Limb (tissue), 2 donors: ENCODE data around the gene RFC2.
"Not testable (repeated sequence)": the region's sequence is repeated elsewhere in the genome, so short reads cannot be mapped to it uniquely, and the experiment has no call there.

Source experiments
- DNase-seq, 2 donors: peaks; one replicate each; pipeline ENCODE4 v3.0.0-alpha.2; 2016; ENCODE audit errors: extremely low spot score in 2 of 2

Gene RFC2

DNA sequence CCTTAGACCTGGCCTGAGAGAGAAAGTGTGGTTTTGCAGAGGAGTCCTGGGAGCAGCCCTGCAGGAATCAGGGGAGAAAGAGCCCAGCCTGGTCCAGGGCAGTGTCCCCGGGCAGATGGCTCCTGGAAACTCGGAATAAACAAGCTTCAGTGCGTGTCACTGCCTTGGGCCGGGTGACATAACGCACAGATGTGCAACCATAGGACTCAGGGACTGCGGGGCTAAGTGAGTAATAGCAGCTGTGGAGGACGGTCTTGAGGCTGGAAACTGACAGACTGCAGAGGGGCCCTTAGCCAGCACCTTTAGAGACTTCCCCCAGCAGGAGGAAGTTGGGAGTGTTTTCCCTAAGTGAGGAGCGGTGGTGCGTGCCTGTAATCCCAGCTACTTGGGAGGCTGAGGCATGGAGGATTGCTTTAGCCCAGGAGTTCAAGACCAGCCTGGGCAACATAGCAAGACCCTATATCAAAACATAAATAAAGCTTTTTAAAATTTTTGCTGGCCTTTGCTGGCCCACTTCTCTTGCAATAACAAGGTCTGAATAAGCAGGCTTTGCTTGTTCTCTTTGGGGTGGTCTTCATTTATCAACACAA lies 29.8 kb upstream of the RFC2 start:
- no peak for DNase-seq

DNA sequence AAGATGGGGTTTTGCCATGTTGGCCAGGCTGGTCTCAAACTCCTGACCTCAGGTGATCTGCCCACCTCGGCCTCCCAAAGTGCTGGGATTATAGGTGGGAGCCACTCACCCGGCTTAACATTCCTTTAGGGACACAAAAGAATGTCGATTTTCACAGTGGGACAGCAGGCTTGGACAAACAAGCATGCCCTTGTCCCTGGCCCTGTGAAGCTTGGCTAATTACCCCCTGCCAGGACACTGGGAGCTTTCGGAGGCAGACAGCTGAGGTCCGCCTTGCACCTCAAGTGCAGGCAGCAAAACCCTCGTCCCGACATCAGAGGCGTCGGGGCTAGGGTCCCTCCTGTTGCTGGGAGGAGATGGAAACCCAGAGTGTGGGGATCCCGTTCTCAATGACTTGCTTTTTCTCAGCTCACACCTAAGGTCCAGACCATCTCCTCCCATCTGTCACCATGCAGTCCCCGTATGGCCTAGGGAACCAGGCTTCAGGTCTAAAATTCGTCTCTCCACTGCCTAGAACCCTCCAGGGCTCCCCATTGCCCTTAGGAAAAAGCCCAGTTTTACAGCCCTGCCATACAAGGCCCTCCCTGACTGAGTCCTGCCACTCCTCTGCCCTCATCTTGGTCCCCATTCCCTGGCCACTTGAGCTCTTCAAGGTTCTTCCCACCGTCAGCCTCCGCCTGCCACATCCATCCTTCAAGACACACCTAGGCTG lies 28.7 kb upstream of the RFC2 start:
- DNase-seq, result no peak

DNA sequence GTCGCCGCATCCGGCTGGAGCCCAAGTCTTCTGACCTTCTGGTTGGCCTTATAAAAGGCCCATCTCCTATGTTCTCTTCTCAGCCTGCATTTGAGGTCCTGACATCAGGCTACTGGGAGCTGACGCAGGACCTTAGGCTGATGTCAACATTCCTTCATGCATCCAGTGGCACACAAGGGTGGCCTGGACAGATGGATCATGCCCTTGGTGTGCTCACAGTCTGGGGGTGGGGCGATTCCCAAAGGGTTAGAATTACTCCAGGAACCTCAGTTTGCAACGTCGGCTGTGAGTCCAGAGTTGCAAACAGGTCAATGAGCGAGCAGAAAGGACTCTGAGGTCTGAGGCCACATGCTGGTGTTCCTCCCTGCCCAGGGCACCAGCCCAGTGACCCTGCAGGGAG lies 26.8 kb upstream of the RFC2 start:
- DNase-seq, result no peak

DNA sequence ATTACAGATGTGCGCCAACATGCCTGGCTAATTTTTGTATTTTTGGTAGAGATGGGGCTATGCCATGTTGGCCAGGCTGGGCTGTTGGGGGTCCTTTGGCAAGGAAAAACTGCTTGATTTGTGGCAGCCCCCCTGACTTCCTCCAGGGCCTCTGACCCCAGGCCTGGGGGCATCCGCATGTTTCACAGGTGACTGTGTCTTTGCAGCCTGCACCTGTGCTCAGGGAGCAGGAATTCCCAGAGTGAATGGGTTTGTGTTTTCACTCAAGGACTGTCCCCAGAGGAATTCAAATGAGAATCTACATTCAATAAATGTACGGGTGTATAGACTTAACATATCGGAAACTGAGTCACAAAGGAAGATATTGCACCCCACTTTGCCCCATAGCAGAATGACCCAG lies 23.4 kb upstream of the RFC2 start:
- no peak for DNase-seq

DNA sequence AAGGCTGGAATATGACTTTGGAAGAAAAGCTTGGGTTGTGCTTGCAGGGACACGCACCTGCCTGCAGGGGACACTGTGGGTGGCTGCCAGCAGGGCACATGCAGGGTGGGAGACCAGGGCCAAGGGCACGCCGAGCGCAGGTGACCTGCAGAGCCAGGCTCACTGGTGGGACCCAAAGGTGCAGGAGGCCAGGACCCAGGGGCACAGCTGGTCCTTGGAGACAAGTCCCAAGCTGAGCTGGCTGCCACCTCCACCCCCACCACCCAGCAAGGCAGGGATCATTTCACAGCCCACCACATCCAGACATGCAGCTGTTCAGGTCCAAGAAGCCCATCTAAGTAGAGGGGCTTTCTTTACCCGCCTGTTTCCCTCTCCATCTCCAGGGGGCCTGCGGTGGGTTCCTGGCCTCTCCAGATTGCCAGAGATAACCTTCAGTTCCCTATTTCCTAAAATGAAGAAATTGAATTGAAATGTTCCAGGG lies 21.2 kb upstream of the RFC2 start:
- no peak for DNase-seq

DNA sequence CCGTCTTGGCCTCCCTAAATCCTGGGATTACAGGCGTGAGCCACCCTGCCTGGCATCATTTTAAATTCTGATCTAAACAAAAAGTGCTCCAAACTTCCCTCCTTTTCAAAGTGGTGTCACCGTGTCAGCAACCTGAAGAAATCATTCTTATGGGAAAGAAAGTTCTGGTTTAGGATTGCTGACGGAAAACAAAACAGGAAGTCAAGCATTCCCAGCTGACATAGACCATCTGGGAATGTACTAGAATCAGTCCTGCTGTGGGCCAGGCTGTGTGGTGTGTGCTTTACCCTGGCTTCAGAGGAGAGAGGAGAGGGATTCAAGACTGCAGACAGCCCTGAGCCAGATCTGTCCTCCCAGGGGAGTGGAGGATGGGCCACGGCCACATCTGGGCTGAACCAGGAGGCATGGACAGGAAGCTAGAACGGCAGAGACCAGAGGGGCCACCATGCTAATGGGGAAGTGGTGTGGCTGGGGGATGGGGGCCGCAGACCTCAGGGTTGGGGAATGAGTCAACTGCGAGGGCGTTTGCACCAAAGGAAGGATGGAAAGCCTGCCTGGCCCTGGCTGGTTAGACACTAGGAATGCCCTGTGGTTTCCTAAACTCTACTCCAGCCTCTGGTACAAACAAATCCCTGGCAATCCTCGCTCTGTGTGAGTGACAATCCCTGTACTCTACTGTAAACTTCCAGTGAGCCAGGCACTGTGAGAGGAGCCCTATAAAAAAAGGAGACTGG lies 18.3 kb upstream of the RFC2 start:
- DNase-seq, result peak in 1 of 2 donors; percentile 46

DNA sequence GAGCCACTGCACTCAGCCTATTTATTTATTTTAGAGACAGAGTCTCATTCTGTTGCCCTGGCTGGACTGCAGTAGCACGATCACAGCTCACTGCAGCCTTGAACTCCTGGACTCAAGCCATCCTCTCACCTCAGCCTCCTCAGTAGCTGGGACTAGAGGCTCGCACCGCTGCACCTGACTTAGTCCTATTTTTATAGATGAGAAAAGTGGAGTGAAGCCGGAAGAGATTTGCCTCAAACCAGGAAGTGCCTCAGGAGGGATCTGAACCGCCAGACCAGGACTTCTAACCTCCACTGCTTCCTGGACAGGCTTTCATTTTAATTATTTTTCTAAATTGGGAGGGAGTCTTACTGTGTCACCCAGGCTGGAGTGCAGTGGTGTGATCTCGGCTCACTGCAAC lies 17.5 kb upstream of the RFC2 start:
- DNase-seq, result no peak

DNA sequence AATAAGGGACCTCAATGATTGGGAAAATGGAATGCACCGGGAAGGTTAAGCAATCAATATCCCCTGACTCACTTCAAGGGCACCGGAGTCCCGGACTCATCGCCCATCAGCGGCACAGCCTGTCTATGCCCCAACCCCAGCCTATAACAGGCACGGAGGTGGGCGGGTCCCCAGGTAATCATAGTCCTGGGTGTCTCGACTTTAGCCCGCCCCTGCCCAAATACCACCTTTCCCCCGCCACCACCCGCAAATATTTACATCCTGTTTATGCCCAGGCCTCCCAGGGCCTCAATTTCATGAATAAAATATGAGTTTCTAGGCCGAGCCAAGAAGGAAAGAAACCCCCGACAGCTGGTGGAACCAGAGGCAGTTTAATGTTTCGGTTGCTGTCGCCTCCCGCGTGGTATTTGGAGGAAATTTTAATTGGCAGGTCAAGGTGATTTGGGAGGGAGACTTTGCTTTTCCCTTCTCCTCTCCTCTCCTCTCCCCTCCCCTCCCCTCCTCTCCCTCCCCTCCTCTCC lies 15.6 kb upstream of the RFC2 start:
- peak; percentile 81 to 82 for DNase-seq

DNA sequence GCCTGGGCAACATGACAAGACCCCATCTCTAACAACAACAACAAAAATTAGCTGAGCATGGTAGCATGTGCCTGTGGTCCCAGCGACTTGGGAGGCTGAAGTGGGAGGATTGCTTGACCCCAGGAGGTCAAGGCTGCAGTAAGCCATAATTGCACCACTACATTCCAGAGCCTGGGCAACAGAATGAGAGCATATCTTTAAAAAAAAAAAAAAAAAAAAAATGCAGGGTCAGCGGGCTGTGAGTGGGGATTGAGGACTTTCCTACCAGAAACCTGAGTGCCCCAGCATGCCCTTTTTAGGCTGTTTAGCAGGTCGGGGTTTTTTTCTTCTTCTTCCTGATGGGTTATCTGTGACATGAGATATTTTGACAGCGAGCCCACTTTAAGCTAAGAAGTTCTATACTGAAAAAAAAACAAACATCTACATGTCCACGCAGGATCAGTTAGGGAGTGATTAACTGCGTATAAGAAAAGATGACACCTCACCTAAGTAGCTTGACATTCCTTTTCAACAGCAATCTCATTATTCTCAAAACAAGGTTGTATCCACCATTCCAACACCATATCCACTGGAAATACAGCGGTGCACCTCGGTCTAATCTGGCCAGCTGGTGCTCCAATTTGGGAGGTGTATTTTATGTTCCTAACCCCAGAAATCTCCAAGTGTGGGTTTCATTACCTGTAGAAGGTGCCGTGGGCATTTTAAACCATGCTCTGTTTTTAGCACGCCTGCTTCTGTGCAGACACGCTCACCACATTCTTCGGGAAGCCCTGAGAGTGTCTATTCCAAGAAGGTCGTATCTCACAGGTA lies 13.8 kb upstream of the RFC2 start:
- no peak for DNase-seq

DNA sequence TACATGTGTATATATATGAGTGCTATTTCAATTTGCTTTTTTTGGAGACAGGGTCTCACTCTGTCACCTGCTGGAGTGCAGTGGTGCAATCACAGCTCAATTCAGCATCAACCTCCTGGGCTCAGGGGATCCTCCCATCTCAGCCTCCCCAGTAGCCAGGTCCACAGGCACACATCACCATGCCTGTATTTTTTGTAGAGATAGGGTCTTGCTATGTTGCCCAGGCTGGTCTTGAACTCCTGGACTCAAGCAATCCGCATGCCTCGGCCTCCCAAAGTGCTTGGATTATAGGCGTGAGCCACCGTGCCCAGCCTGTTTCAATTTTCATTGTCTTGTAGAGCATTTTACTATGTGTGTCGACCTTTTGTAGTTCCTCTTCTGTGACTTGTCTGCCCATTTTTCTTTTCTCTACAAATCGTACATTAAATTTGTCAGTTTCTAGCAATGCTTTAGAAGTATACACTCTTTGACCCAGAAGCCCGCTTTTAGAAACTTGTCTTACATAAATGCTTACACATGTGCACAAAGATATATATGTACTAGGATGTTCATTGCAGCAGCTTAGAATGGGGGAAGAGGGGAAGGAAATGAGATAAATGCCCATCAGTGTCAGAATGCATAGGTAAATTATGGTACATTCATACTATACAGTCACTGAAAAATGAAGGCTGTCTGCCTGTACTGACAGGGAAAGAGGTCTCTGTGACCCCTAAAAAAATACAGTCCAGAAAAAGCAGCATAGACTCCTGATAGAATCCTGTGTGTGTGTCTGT lies 12.2 kb upstream of the RFC2 start:
- no peak for DNase-seq

DNA sequence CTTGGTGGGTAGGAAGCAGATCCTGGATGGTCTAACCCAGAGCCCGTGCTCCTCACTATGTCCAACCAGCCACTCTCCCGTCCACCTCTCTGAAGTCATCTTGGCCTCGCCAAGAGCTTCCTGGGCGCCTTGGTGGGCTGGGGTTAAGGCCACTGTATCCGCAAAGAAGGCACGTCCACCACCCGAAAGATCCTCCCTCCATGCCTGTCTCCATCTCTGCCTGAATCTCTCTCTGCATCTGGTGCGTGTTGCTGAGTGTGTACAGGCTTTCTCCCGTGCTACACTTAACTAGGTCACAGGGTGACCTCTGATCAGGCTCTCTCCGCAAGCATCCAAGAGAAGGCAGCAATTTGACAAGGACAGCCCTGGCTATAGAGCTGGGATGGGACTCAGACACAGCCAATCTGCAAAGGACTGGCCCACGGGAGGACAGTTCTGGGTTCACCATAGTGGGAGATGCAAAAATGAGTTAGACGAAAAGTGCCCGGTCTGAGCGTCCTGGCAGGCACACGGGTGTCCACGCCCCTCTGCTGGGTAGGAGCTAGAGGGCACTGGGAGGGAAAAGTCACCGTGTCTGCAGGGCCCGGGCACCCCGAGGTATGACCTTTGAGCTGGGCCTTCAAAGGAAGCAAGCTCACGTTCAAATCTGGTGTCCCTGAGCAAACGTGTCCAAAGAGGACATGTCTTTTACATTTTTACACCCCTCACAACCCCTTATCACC lies 9.4 kb upstream of the RFC2 start:
- no peak for DNase-seq

DNA sequence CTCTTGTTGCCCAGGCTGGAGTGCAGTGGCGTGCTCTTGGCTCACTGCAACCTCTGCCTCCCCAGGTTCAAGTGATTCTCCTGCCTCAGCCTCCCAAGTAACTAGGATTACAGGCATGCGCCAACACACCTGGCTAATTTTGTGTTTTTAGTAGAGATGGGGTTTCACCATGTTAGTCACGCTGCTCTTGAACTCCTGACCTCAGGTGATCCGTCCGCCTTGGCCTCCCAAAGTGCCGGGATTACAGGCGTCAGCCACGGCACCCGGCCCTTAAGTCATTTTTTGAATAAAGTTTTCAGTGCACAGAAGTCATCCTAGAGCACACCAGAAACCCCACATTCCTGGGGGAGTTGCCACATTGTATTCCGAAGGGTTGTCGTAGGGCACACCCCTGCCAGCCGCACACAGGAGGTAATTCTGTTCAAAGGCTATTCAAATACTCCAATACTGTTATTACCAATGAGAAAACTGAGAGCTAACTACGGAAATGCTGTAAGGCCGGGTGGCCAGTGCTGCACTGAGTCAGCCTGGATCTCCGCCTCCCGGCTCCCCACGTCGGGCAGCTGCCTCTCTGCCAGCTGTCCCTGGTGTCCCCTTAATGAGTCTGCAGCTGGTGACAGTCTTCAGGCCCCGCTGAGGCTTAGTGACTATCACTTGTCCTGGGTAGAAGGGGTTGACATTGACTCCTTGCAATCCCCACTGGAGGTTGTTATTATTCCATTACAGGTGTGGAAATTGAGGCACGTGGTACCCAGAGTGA lies 8.6 kb upstream of the RFC2 start:
- peak; percentile 25 to 40 for DNase-seq

DNA sequence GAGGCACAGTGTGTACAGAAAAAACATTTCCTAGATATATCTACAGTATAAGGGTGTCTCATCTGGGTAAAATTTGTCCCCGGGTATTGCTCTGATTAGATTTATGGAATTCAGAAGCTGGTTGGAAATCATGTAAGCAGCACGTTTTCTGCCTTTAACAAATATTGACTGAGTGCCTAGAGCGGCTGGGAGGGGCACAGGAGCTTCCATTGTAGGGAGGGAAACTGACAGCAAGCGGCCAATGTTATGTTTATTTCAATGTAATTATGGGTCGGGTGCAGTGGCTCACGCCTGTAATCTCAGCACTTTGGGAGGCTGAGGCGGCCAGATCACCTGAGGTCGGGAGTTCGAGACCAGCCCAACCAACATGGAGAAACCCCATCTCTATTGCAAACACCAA lies 4.4 kb upstream of the RFC2 start:
- no peak for DNase-seq

DNA sequence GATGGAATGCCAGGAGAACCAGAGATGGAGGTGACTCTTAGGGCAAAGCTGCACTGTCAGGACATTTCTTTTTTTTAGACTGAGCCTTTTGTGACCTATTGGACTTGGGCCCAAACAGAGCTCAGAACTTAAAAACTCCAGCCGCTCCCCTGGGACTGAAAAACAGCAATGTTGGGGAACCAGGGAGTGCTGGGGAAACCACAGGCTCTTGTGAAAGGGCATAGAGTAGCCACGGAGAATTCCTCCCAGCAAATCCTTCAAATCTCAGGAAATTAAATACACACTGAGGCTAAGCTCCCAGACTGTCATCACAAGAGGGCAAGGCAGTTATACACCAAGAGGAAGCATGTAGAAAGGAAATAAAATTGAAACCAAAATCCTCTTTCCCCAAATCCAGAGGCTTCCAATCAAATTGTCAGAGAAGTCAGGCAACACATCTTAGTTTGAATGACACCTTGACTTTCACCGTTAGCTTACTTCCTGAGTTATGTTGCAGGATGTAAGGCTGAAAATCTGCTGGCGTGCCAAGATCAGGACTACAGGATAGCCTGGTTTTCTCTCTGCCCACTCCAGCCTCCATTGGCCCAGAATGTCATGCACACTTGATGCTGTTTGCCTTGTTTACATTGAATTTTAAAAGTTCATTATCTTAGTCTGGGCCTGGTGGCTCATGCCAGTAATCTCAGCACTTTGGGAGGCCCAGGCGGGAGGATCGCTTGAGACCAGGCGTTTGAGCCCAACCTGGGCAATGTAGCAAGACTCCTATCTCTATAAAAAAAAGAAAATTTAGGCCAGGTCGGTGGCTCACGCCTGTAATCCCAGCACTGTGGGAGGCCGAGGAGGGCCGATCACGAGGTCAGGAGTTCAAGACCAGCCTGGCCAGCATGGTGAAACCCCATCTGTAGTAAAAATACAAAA lies 2.6 kb upstream of the RFC2 start:
- peak; percentile 20 to 39 for DNase-seq

DNA sequence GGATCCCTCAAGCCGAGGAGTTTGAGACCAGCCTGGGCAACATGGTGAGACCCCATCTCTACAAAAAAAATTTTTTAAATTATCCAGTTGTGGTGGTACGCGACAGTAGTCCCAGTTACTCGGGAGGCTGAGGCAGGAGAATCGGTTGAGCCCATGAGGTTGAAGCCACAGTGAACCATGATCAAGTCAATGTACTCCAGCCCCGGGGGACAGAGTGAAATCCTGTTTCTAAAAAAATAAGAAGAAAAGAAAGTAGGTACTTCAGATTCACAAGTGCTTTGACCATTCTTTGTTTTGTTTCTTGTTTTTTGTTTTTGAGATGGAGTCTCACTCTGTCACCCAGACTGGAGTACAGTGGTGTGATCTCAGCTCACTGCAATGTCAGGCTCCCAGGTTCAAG lies 1.3 kb upstream of the RFC2 start:
- DNase-seq, result not testable (repeated sequence)

DNA sequence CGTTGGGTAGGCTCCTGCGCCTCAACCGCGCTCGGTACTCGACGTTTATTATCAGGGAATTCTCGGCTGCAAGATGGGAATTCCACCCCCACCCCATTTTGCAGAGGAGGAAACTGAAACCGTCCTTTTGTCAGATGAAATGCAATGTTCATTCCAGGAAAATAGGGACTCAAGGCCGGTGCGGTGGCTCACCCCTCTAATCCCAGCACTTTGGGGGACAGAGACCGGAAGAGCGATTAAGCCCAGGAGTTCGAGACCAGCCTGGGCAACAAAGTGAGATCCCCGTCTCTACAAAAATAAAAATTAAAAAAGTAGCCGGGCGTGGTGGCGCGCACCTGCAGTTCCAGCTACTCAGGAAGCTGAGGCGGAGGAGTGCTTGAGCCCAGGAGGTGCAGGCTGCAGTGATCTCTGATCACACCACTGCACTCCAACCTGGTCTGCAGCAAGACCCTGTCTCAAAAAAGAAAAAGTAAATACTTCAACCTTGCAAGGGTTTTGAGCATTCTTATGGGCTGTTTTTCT lies 720 bp upstream of the RFC2 start:
- DNase-seq, result no peak

DNA sequence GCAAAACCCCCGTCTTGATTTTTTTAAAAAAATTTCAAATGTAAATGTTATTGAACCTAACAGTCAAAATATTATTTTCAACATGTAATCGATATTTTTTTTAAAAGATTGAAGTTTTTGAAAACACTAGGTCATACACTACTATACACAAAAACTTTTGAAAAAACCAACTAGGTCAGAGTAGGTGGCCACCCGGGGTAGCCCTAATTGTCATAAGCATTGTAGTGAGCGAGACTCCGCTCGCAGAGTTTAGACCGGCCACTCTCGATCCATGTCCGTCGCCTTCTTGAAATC lies 417 bp downstream of the RFC2 start:
- no peak for DNase-seq

DNA sequence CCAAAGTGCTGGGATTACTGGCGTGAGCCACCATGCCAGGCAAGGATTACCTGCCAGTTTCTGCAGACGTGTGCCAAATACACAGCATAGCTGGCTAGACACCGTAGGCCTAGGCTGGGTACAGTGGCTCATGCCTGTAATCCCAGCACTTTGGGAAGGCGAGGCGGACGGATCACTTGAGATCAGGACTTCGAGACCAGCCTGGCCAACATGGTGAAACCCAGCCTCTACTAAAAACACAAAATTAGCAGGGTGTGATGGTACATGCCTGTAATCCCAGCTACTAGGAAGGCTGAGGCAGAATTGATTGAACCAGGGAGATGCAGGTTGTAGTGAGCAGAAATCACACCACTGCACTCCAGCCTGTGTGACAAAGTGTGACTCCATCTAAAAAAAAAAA lies 868 bp downstream of the RFC2 start:
- no peak for DNase-seq
